Stimulated activated effector memory CD8-positive, alpha-beta T cell treated with anti-CD3 and anti-CD28 coated beads, Interleukin-12 subunit alpha, Interleukin-12 subunit beta, amount 100 ng/mL, for 72 hours (primary cell): Measurements from ENCODE around the gene GATA2.

Source experiments
- ATAC-seq: fragments of 150-1000 bp; cut with Tn5 transposase; 2 replicates; pipeline ENCODE4 v1.10.0; 2021
- DNase-seq, 2 donors: peaks; one replicate each; pipeline ENCODE4 v3.0.0; 2021 to 2022; ENCODE audit warnings: low spot score in 2 of 2
- H3K27ac Mint-ChIP-seq: one replicate; pipeline ENCODE4 v1.8.0; 2022; ENCODE audit warnings: mild to moderate bottlenecking, mixed read lengths
- H3K36me3 Mint-ChIP-seq: one replicate; pipeline ENCODE4 v1.8.0; 2022; ENCODE audit warnings: mild to moderate bottlenecking, mixed read lengths
- H3K4me1 Mint-ChIP-seq: one replicate; pipeline ENCODE4 v1.8.0; 2022; ENCODE audit warnings: mixed read lengths
- H3K4me3 Mint-ChIP-seq: one replicate; pipeline ENCODE4 v1.8.0; 2022; ENCODE audit warnings: mild to moderate bottlenecking, mixed read lengths
- H3K9me3 Mint-ChIP-seq: one replicate; pipeline ENCODE4 v1.8.0; 2022; ENCODE audit warnings: mixed read lengths

Gene GATA2

DNA sequence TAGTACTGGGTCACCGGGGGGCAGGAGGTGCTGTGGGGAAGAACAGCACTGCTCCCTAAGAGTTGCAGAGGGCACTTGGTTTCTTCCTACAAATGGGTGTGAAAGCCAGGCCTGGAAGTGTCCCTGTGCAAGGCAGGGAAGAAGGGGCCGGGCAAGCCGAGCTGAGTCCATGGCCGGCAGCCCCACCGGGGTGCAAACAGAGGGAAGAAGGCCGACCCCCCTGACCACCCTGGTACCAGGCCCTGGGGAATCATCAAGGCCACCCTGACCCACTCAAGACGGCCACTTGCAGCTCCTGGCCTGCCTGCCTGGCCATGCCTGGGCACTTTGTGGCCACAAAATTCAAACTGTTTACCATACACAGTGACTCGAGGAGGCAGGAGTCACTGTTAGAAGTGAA lies 17.6 kb downstream of the GATA2 start:
- no peak overlapping the region for H3K4me3 Mint-ChIP-seq
- no peak for ATAC-seq
- H3K36me3 Mint-ChIP-seq: no peaks in the 10 kb centered on the region
- H3K4me1 Mint-ChIP-seq: no peaks in the 10 kb centered on the region
- no peak overlapping the region for H3K27ac Mint-ChIP-seq
- no peak for DNase-seq
- no peaks in the 10 kb centered on the region for H3K9me3 Mint-ChIP-seq

DNA sequence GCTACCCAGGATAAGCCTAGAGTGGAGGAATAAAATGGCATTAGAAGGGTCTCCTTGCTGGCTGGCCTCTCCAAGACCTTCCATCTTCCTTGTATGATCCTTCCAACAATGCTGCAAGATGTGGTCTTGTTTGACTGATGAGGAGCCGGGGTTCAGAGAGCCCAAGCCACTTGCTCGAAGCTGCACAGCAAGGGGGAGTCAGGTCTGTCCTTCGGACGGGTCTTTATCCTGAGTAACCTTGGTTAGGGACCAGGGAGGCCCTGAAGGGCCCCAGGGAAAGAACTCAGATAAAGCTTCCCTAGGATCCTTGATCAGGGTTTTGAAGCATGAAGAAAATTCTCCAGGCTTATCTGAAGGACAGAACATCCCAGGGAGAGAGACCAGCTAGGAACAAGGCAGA lies 19.3 kb downstream of the GATA2 start:
- ATAC-seq (no peak), DNase-seq (no peak)
- Mint-ChIP-seq H3K9me3 (no peaks in the 10 kb centered on the region), H3K36me3 (no peaks in the 10 kb centered on the region), H3K4me3 (no peak overlapping the region), H3K4me1 (no peaks in the 10 kb centered on the region), H3K27ac (no peak overlapping the region)

GRCh38 chr3:128473180-128473519 lies 19.9 kb downstream of the GATA2 start:
- Mint-ChIP-seq H3K4me3 (no peak overlapping the region), H3K9me3 (no peaks in the 10 kb centered on the region), H3K27ac (no peak overlapping the region), H3K4me1 (no peaks in the 10 kb centered on the region), H3K36me3 (no peaks in the 10 kb centered on the region)
- no peak for ATAC-seq
- DNase-seq: no peak

DNA sequence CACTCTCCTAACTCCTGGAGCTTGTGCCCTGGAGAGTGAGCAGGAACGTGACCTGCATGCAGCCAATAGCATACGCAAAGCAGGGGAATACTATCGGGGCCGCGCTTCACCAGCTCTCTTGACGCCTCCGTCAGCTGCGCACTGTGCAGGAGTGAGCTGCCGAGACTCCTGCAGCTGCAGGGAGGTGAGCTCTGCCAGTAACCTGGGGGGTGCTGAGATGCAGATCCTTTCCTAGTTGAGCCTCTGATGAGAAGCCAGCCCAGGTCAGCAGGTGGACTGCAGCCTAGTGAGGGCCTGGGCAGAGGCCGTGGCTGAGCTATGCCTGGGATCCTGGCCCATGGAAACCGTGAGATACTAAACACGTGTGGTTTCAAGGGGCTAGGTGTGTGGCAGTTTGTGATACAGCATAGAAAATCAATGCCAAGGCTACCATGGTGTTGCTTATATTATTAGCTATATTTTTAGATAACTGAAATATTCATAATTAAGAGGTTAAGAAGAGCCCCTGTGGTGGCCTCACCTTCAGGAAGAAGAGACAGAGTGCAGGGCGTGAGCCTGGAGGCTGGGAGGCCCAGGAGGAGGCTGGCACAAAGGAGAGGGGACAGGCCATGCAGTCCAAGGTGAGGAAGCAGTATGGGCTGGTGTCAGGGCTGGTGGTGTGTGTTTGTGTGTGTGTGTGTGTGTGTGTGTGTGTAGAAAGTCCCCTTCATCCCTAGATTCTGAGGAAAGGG lies 20.4 kb downstream of the GATA2 start:
- no peaks in the 10 kb centered on the region for H3K36me3 Mint-ChIP-seq
- no peak overlapping the region for H3K27ac Mint-ChIP-seq
- DNase-seq (no peak), ATAC-seq (no peak)
- H3K9me3 Mint-ChIP-seq: no peaks in the 10 kb centered on the region
- peaks cover under 1% of the 10 kb centered on the region for H3K4me1 Mint-ChIP-seq
- no peak overlapping the region for H3K4me3 Mint-ChIP-seq

DNA sequence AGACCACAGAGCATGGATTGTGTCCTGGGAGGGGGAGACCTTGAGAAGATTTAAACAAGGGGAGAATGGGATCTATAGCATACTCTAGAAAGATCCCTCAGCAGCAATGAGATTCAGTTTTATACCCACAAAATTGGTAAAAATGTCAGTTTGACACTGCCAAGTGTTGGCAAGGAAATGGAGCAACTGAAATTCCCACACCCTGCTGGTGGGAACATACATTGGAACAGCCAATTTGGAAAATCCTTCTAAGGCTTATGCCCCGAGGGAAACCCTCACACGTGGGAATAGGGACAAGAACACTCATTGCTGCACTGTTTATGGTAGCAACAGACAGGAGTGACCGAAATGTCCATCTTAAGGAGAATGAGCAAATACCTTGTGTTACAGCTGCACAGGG lies 21.3 kb downstream of the GATA2 start:
- DNase-seq (no peak), ATAC-seq (no peak)
- Mint-ChIP-seq H3K36me3 (no peaks in the 10 kb centered on the region), H3K9me3 (no peaks in the 10 kb centered on the region), H3K4me1 (peaks cover 9% of the 10 kb centered on the region), H3K4me3 (no peak overlapping the region), H3K27ac (no peak overlapping the region)

DNA sequence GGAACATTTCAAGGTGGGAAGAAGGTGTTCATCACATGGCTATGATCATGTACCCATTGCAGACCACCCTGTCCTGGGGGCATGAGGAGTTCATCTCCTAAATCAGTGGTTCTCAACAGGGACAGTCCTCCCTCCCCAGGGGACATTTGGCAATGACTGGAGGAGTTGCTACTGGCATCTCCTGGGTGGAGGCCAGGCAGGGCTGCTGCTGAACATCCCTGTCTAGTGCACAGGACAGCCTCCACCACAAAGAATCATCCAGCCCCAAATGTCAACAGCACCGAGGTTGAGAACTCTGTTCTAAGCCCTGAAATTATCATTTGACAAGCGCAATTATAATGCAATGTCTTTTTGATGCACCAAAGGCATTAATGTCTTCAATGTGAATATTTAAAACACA lies 21.9 kb downstream of the GATA2 start:
- no peak for ATAC-seq
- H3K4me1 Mint-ChIP-seq: peaks cover 15% of the 10 kb centered on the region
- no peak overlapping the region for H3K27ac Mint-ChIP-seq
- DNase-seq: no peak
- H3K9me3 Mint-ChIP-seq: no peaks in the 10 kb centered on the region
- H3K36me3 Mint-ChIP-seq: no peaks in the 10 kb centered on the region
- H3K4me3 Mint-ChIP-seq: no peak overlapping the region

DNA sequence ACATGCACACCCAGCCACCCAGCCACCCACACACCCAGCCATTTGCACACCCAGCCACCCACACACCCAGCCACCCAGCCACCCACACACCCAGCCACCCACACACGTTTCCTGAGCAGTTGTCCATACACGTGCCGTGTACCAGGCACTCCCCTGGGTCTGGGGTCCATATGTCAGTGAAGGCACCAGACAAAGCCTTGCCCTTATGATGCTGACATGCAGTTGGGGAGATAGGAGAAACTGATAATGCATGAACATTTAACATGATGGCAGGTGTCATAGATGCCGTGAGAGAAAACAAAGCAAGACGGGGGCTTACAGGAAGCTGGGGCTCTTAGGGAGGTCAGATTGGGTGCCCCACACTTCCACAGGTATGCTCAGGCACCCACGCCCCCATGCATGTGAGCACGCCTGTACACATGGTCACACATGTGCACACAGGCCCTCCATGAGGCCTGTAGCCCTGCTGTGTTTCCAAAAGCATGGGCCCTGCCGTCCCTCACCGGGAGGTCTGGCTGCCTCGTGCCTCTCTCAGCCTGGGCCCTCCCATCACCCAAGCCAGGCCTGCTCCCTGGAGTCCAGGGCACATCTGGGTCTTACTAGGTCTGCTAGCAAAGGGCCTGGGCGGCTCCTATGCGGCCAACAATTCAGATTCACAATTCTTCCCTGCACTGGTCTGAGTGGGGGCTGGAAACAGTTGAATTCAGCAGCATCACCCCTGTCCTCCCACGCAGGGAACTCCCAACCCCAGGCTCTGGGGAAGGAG lies 22.7 kb downstream of the GATA2 start:
- H3K4me3 Mint-ChIP-seq: no peak overlapping the region
- H3K36me3 Mint-ChIP-seq: no peaks in the 10 kb centered on the region
- DNase-seq (no peak), ATAC-seq (no peak)
- H3K4me1 Mint-ChIP-seq: peaks cover 21% of the 10 kb centered on the region
- no peaks in the 10 kb centered on the region for H3K9me3 Mint-ChIP-seq
- H3K27ac Mint-ChIP-seq: no peak overlapping the region

DNA sequence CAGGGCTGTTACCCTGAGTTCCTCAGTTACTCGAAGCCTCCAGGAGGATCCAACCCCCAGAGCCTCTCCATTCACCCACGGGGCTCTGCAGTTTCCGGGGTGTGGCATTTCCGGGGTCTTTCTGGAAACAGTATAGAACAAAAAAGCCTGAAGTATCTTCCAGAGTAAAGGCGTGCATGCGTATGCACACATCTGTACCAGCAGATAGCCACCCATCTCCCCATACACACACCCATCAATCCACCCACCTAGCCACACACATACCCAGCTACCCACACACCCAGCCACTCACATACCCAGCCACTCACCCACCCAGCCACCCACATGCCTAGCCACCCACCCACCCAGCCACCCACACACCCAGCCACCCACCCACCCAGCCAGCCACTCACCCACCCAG lies 23.4 kb downstream of the GATA2 start:
- H3K4me3 Mint-ChIP-seq: no peak overlapping the region
- H3K9me3 Mint-ChIP-seq: no peaks in the 10 kb centered on the region
- H3K27ac Mint-ChIP-seq: no peak overlapping the region
- no peak for ATAC-seq
- no peak for DNase-seq
- no peaks in the 10 kb centered on the region for H3K36me3 Mint-ChIP-seq
- H3K4me1 Mint-ChIP-seq: peaks cover 29% of the 10 kb centered on the region

DNA sequence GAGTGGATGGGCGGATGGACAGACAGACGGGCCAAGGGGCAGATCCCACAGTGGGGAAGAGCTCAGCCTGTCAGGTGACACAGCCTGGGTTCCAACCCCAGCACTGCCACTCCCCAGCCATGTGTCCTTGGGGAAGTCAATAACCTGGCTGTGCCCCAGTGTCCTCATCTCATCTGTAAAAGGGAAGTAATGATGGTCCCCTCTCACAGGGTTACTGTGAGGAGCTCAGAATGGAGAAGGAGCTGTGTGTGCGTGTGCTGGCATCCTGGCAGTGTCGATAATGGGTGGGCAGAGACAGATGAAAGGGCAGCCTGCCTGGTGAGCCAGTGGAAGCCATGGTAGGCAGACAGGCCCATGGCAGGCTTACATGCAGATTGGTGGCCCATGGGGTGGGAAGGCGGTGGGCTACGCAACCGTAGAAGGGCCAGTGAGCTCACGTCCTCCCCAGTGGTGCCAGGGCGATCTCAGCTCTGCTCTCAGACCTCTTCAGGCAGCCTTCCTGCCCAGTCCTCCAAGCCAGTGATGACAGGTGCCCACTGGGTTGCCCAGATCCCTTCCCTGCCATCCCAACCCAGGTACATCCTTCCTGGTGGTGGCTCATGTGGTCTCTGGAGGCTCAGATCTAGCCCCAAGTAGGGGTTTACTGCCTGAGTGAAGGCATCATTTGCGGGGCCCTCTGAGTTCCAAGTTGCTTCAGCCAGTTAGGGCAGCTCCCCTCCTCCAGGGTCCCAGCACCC lies 24.0 kb downstream of the GATA2 start:
- DNase-seq: no peak
- H3K4me1 Mint-ChIP-seq: peaks cover 32% of the 10 kb centered on the region
- no peaks in the 10 kb centered on the region for H3K9me3 Mint-ChIP-seq
- H3K27ac Mint-ChIP-seq: no peak overlapping the region
- H3K36me3 Mint-ChIP-seq: no peaks in the 10 kb centered on the region
- ATAC-seq: no peak
- H3K4me3 Mint-ChIP-seq: no peak overlapping the region

DNA sequence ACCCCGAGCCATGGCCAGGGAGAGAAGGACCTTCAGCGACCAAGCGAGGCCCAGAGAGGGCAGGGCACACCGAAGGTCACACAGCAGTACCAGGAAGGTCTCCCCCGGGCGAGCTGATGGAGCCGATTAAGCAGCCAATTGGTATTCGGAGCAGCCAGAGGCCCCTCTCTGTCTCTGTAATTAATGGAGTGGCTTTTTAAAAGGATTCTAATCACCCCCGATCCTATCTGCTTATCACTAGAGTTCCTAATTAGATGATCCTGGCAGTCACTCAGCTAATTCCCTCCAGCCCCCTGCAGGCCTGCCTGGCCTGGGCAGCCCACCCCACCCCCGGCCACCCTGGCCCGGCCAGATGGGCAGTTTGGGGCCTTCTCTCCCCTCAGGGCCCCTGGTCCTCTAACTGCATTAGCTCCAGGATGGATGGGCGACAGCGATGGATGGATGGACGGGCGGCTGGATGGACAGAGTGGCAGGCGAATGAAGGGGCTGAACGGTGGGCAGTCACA lies 24.7 kb downstream of the GATA2 start:
- H3K4me3 Mint-ChIP-seq: no peak overlapping the region
- H3K27ac Mint-ChIP-seq: no peak overlapping the region
- no peak for DNase-seq
- H3K4me1 Mint-ChIP-seq: peaks cover 32% of the 10 kb centered on the region
- no peaks in the 10 kb centered on the region for H3K36me3 Mint-ChIP-seq
- no peak for ATAC-seq
- H3K9me3 Mint-ChIP-seq: no peaks in the 10 kb centered on the region

DNA sequence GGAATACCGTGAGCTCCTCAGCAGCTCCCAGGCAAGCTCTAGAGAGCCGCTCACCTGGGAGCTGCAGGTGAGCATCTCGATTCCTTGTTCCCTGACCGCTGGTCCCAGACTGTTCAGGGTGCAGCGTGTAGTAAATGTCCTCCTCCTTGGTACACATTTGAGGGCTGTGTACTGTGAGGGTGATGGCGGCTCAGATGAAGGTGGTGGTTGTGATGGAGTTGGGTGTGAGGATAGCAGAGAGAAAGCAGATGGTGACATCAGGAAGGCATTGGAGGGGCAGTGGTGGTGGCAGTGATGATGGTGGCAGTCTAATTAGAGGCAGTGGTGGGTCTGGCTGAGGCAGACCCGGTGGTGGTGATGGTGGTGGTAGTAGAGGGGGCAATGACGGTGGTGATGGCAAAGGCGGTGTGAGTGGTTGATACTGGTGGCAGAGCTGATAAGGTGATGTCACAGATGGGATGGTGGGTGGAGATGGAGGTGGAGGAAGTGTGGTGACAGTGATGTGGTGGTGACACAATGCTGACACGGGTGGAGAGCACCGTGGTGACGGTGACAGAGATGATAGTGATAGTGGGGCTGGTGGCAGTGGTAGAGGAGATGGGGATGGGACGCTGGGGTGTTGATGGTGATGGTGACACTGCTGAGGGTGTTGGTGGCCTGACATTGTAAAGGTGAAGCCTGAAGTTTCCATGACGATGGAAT lies 26.0 kb downstream of the GATA2 start, which contains the start of gene DNAJB8:
DNAJB8 (minus strand) TSS at position 51 of the 702 bp plus-strand sequence. CDS start 3,645 bp downstream, outside the sequence.
- no peak for DNase-seq
- peak; percentile 92 for ATAC-seq
- no peak within 1 kb of the TSS for H3K4me3 Mint-ChIP-seq

GRCh38 chr3:128464702-128465101 lies 28.3 kb downstream of the GATA2 start:
- Mint-ChIP-seq H3K9me3 (no peaks in the 10 kb centered on the region), H3K27ac (peak overlapping the region; percentile 24), H3K4me3 (no peak overlapping the region), H3K4me1 (peaks cover 32% of the 10 kb centered on the region), H3K36me3 (no peaks in the 10 kb centered on the region)
- ATAC-seq (no peak), DNase-seq (no peak)

More for the DNA sequence above, 26.0 kb downstream of the GATA2 start, which contains the start of gene DNAJB8:
- Mint-ChIP-seq H3K36me3 (no peaks in the 10 kb centered on the region), H3K4me1 (peaks cover 32% of the 10 kb centered on the region), H3K27ac (peak within 1 kb of the TSS; percentile 71), H3K9me3 (no peaks in the 10 kb centered on the region)

- no peak overlapping the region for H3K27ac Mint-ChIP-seq
- H3K4me1 Mint-ChIP-seq: peaks cover 32% of the 10 kb centered on the region
- no peak for DNase-seq
- no peaks in the 10 kb centered on the region for H3K9me3 Mint-ChIP-seq
- ATAC-seq: no peak
- H3K36me3 Mint-ChIP-seq: no peaks in the 10 kb centered on the region
- no peak overlapping the region for H3K4me3 Mint-ChIP-seq
These were observed 28.8 kb downstream of the GATA2 start for GRCh38 chr3:128464188-128464587.

DNA sequence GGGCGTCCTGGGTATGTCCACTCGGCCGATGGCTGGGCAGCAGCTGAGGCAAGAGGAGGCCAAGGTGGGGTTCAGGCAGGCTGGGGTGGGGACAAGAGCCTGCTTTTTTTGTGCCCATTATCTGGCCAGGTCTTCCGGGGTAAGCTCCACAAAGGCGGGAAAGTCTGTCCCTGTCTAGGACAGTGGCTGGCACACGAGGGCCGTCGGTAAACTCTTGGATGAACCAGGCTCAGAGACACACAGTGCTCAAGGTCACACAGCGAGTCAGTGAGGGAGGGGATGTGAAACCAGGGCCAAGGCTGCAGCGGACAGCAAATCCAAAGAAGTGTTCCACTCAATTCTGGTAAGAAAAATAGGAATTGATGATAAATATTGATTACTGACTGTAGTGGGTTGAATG lies 29.2 kb downstream of the GATA2 start:
- DNase-seq: no peak
- no peak for ATAC-seq
- no peak overlapping the region for H3K4me3 Mint-ChIP-seq
- no peak overlapping the region for H3K27ac Mint-ChIP-seq
- H3K9me3 Mint-ChIP-seq: no peaks in the 10 kb centered on the region
- H3K36me3 Mint-ChIP-seq: no peaks in the 10 kb centered on the region
- H3K4me1 Mint-ChIP-seq: peaks cover 32% of the 10 kb centered on the region

DNA sequence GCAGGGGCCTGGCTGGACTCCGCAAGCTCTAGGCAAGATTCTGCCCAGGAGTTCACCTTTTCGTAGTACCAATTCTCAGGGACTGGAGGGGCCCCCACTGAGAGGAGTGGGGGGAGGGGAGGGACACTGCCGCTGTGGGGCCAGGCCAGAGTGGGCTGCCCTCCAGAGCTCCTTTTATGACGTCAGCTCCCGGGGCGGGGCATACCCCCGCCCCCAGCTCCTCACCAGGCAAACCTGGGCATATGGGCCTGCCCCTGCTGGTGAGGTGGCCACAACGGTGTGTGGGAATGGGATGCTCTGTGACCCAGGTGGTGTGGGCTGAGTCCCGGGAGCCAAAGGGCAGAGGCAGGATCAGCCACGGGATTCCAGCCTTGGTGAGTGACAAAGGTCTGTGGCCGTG lies 29.6 kb downstream of the GATA2 start:
- DNase-seq (no peak), ATAC-seq (no peak)
- Mint-ChIP-seq H3K27ac (no peak overlapping the region), H3K36me3 (no peaks in the 10 kb centered on the region), H3K4me1 (peaks cover 32% of the 10 kb centered on the region), H3K9me3 (no peaks in the 10 kb centered on the region), H3K4me3 (no peak overlapping the region)
